Neural progenitor cell (in vitro differentiated cells): ENCODE measurements around the gene SCN1A.

ENCODE experiments used
- CTCF ChIP-seq: fragments of 200-600 bp; sonication (generic); IDR thresholded peaks from 2 replicates; pipeline ENCODE4 v1.5.1; 2017; ENCODE audit warnings: antibody characterized with exemption, mild to moderate bottlenecking
- EZH2 ChIP-seq: fragments of 200-600 bp; sonication (generic); IDR thresholded peaks from 2 replicates; pipeline ENCODE4 v1.6.1; 2017; ENCODE audit warnings: antibody characterized with exemption, mild to moderate bottlenecking, moderate library complexity
- EZH2phosphoT487 ChIP-seq: fragments of 200-600 bp; sonication (generic); IDR thresholded peaks from 2 replicates; pipeline ENCODE4 v1.6.1; 2017; ENCODE audit warnings: antibody characterized with exemption

GRCh38 chr2:166074430-166074829 is 53.4 kb downstream of the SCN1A start:
- TF ChIP-seq EZH2 (no peak), CTCF (no peak), EZH2phosphoT487 (no peak)
